H1 (cell line): ENCODE measurements around the gene HS6ST3. TPM values are rescaled to one million over a fixed set of nuclear protein-coding genes. Genes with fewer than 3 reads are reported as not detected.

Experiments
- CTCF ChIA-PET: fragments of 300-600 bp; sonication (Branson Sonifier 250); formaldehyde crosslinking; loops from one replicate; lab custom pipeline; 2021; ENCODE audit not compliant: partially characterized antibody; lab: Charles Lee
- POLR2A ChIA-PET: fragments of 300-600 bp; sonication (Branson Sonifier 250); formaldehyde crosslinking; loops from one replicate; lab custom pipeline; 2021; ENCODE audit warnings: inconsistent platforms; ENCODE audit not compliant: partially characterized antibody; lab: Charles Lee
- DNase-seq, 2 experiments: peaks; one replicate each; pipeline versions ENCODE4 v3.0.0 to v3.0.0-alpha.2; 2010 to 2022; ENCODE audit warnings: low spot score in 2 of 2, low read depth in 1 of 2, mixed read lengths in 1 of 2
- FAIRE-seq: peaks from 2 replicates; lab custom pipeline; 2011; peaks lifted over from hg19 to GRCh38; lab: Jason Lieb, UNC
- H2AFZ ChIP-seq: 2 replicates; pipeline ENCODE4 v1.8.1; 2012; ENCODE audit warnings: low read length, inconsistent platforms
- H2AK5ac ChIP-seq: 2 replicates; pipeline ENCODE4 v1.6.1; 2013; ENCODE audit warnings: low read depth, low read length
- H2BK120ac ChIP-seq: replicated peaks from 2 replicates; pipeline ENCODE3; 2013; ENCODE audit warnings: low read depth, low read length, inconsistent platforms
- H2BK12ac ChIP-seq: 2 replicates; pipeline ENCODE4 v1.6.1; 2013; ENCODE audit warnings: low read depth, low read length
- H2BK15ac ChIP-seq: 2 replicates; pipeline ENCODE4 v1.6.1; 2013; ENCODE audit warnings: low read length
- H2BK20ac ChIP-seq: 2 replicates; pipeline ENCODE4 v1.6.1; 2013; ENCODE audit warnings: low read length
- H2BK5ac ChIP-seq: 2 replicates; pipeline ENCODE4 v1.6.1; 2013; ENCODE audit warnings: low read depth, low read length
- H3K14ac ChIP-seq: 2 replicates; pipeline ENCODE4 v1.6.1; 2013; ENCODE audit warnings: inconsistent platforms; ENCODE audit not compliant: insufficient read length
- H3K18ac ChIP-seq: 2 replicates; pipeline ENCODE4 v1.6.1; 2013; ENCODE audit warnings: low read length; ENCODE audit errors: extremely low read depth
- H3K23ac ChIP-seq: 2 replicates; pipeline ENCODE4 v1.6.1; 2013; ENCODE audit warnings: inconsistent platforms; ENCODE audit not compliant: insufficient read length
- H3K23me2 ChIP-seq: 2 replicates; pipeline ENCODE4 v1.6.1; 2013; ENCODE audit warnings: low read depth, low read length
- H3K27ac ChIP-seq: 2 replicates; pipeline ENCODE4 v1.6.1; 2011; ENCODE audit warnings: low read depth, low read length, inconsistent platforms
- H3K27me3 ChIP-seq, 4 experiments: replicated peaks in 1 of 4; 1 replicate in 1 of 4; 2 replicates in 3 of 4; pipeline versions ENCODE4 v1.6.1 to v1.8.1; 2011 to 2013; ENCODE audit warnings: low read length in 3 of 4, mild to moderate bottlenecking in 3 of 4, inconsistent platforms in 2 of 4, mixed read lengths in 2 of 4, moderate library complexity in 1 of 4; ENCODE audit not compliant: control insufficient read depth in 3 of 4, insufficient read depth in 3 of 4; ENCODE audit errors: extremely low read depth in 1 of 4
- H3K36me3 ChIP-seq, 4 experiments: 2 replicates each; pipeline versions ENCODE4 v1.6.1 to v1.8.1; 2011 to 2013; ENCODE audit warnings: mild to moderate bottlenecking in 4 of 4, low read length in 3 of 4, moderate library complexity in 2 of 4, control low read depth in 1 of 4, inconsistent platforms in 1 of 4; ENCODE audit not compliant: insufficient read depth in 4 of 4, control insufficient read depth in 2 of 4
- H3K4ac ChIP-seq: replicated peaks from 2 replicates; pipeline ENCODE3; 2013; ENCODE audit warnings: low read length, low read depth, mixed read lengths, inconsistent platforms; ENCODE audit not compliant: insufficient read length
- H3K4me1 ChIP-seq, 4 experiments: replicated peaks in 1 of 4; 1 replicate in 1 of 4; 2 replicates in 3 of 4; pipeline versions ENCODE4 v1.6.1 to v1.8.1; 2011 to 2013; ENCODE audit warnings: low read length in 3 of 4, inconsistent platforms in 2 of 4, mixed read lengths in 1 of 4; ENCODE audit not compliant: insufficient read depth in 4 of 4, control insufficient read depth in 3 of 4
- H3K4me2 ChIP-seq, 2 experiments: 2 replicates each; pipeline versions ENCODE4 v1.6.1 to v1.8.1; 2011 to 2013; ENCODE audit warnings: low read depth in 2 of 2, low read length in 2 of 2, control low read depth in 1 of 2, inconsistent platforms in 1 of 2, mild to moderate bottlenecking in 1 of 2; ENCODE audit not compliant: insufficient read depth in 1 of 2
- H3K4me3 ChIP-seq, 4 experiments: fragments of 200-600, 300-600 bp in 1 of 4; sonication (generic), shearing (Covaris generic), sonication (Bioruptor Twin) in 1 of 4; 2 replicates each; pipeline versions ENCODE4 v1.5.1 to v1.8.1; 2011 to 2016; ENCODE audit warnings: low read length in 4 of 4, low read depth in 3 of 4, control low read depth in 2 of 4, inconsistent platforms in 2 of 4, mild to moderate bottlenecking in 2 of 4, mixed read lengths in 1 of 4, moderate library complexity in 1 of 4; ENCODE audit not compliant: insufficient read depth in 2 of 4; ENCODE audit errors: extremely low read depth in 1 of 4
- H3K56ac ChIP-seq: replicated peaks from 2 replicates; pipeline ENCODE3; 2013; ENCODE audit warnings: low read depth, mild to moderate bottlenecking, mixed read lengths, low read length, inconsistent platforms; ENCODE audit not compliant: insufficient read length
- H3K79me1 ChIP-seq: 2 replicates; pipeline ENCODE4 v1.6.1; 2013; ENCODE audit warnings: low read depth, low read length, control low read depth
- H3K79me2 ChIP-seq, 2 experiments: 2 replicates each; pipeline versions ENCODE4 v1.6.1 to v1.8.1; 2012 to 2013; ENCODE audit warnings: low read length in 2 of 2, mild to moderate bottlenecking in 2 of 2, inconsistent platforms in 1 of 2; ENCODE audit not compliant: insufficient read depth in 2 of 2, control insufficient read depth in 1 of 2
- H3K9ac ChIP-seq, 4 experiments: replicated peaks in 1 of 4; 1 replicate in 1 of 4; 2 replicates in 3 of 4; pipeline versions ENCODE4 v1.6.1 to v1.8.1; 2011 to 2013; ENCODE audit warnings: low read depth in 3 of 4, low read length in 3 of 4, control low read depth in 2 of 4, mild to moderate bottlenecking in 2 of 4, moderate library complexity in 2 of 4, inconsistent platforms in 1 of 4; ENCODE audit errors: extremely low read depth in 1 of 4
- H3K9me3 ChIP-seq, 2 experiments: 2 replicates each; pipeline versions ENCODE4 v1.6.1 to v1.8.1; 2012 to 2013; ENCODE audit warnings: mild to moderate bottlenecking in 2 of 2, moderate library complexity in 2 of 2, control low read depth in 1 of 2, inconsistent platforms in 1 of 2, low read depth in 1 of 2, low read length in 1 of 2, mixed read lengths in 1 of 2; ENCODE audit not compliant: insufficient read depth in 2 of 2
- H4K20me1 ChIP-seq, 2 experiments: replicated peaks in 1 of 2; 2 replicates each; pipeline versions ENCODE3 to v1.8.1; 2011 to 2013; ENCODE audit warnings: inconsistent platforms in 2 of 2, low read length in 2 of 2, mild to moderate bottlenecking in 1 of 2; ENCODE audit not compliant: insufficient read depth in 2 of 2, control insufficient read depth in 1 of 2
- H4K5ac ChIP-seq: 2 replicates; pipeline ENCODE4 v1.6.1; 2013; ENCODE audit warnings: low read length, low read depth, mixed read lengths, inconsistent platforms; ENCODE audit not compliant: insufficient read length
- H4K8ac ChIP-seq: 2 replicates; pipeline ENCODE4 v1.8.0; 2013; ENCODE audit warnings: mild to moderate bottlenecking, moderate library complexity, low read length, inconsistent platforms; ENCODE audit not compliant: insufficient read depth; ENCODE audit errors: extremely low read depth
- H4K91ac ChIP-seq: replicated peaks from 2 replicates; pipeline ENCODE3; 2013; ENCODE audit warnings: low read length, mixed read lengths, inconsistent platforms; ENCODE audit not compliant: insufficient read length
- ATF2 ChIP-seq: IDR thresholded peaks from 2 replicates; pipeline ENCODE4 v1.6.1; 2012; ENCODE audit warnings: low read length, inconsistent platforms
- CHD2 ChIP-seq: IDR thresholded peaks from 2 replicates; pipeline ENCODE4 v1.6.1; 2012; ENCODE audit warnings: low read length, improper control_type of control experiment
- JUN ChIP-seq: IDR thresholded peaks from 2 replicates; pipeline ENCODE4 v1.6.1; 2011; ENCODE audit warnings: low read depth, mild to moderate bottlenecking, improper control_type of control experiment, low read length
- NRF1 ChIP-seq: IDR thresholded peaks from 2 replicates; pipeline ENCODE4 v1.6.1; 2011; ENCODE audit warnings: mild to moderate bottlenecking, low read depth, low read length, improper control_type of control experiment
- POLR2A ChIP-seq, 2 experiments: IDR thresholded peaks; 1 replicate in 1 of 2; 2 replicates in 1 of 2; pipeline ENCODE4 v1.6.1; 2011; ENCODE audit warnings: low read depth in 2 of 2, low read length in 2 of 2, mild to moderate bottlenecking in 2 of 2; ENCODE audit errors: control extremely low read depth in 1 of 2
- POU5F1 ChIP-seq: IDR thresholded peaks from 2 replicates; pipeline ENCODE4 v1.6.1; 2011; ENCODE audit warnings: low read depth, mild to moderate bottlenecking, low read length, moderate library complexity
- RXRA ChIP-seq: IDR thresholded peaks from 2 replicates; pipeline ENCODE4 v1.6.1; 2011; ENCODE audit warnings: low read depth, mild to moderate bottlenecking, low read length, moderate library complexity; ENCODE audit not compliant: insufficient read depth
- TEAD4 ChIP-seq: IDR thresholded peaks from 2 replicates; pipeline ENCODE4 v1.6.1; 2012; ENCODE audit warnings: low read depth, low read length, inconsistent platforms, mixed read lengths
- polyA plus RNA-seq, 7 experiments: library from polyadenylated mRNA; depleted of rRNA in 3 of 7; stranded (reverse) in 5 of 7; unstranded in 2 of 7; fragments of >200 nt in 5 of 7; fragments of 200-250 nt in 2 of 7; gene quantifications; 1 replicate in 5 of 7; 2 replicates in 1 of 7; 4 replicates in 1 of 7; pipeline versions ENCODE4 v1.2.1 to v1.2.3, GENCODE V29; 2011 to 2013; ENCODE audit warnings: missing spikeins in 2 of 7, mixed read lengths in 2 of 7
- total RNA-seq: library from RNA; stranded (reverse); fragmentation: NEBNext Ultra II Directional; extraction: Animal tissue kit (Norgen Biotek cat#: 25700); gene quantifications from 2 replicates; pipeline ENCODE4 v1.2.1, GENCODE V29; 2021

The HS6ST3 gene
- total and polyA plus RNA-seq, 2 of the 8 experiments (the other 6 are each of a cell fraction or from before 2014, with no cell fraction given) = 0.45 to 1.2 TPM

- Histone ChIP-seq H2BK12ac (no peak overlapping the region), H3K27ac (no peak overlapping the region), H3K4me3 (no peak overlapping the region), H3K4me1 (no peaks in the 10 kb centered on the region), H3K36me3 (no peaks in the 10 kb centered on the region), H3K27me3 (no peaks in the 10 kb centered on the region), H2BK15ac (no peak overlapping the region), H3K18ac (no peak overlapping the region), H3K23me2 (no peaks in the 10 kb centered on the region), H2AFZ (no peak overlapping the region), H4K91ac (no peak overlapping the region), H3K4ac (no peak overlapping the region), H3K4me2 (no peak overlapping the region), H2BK5ac (no peak overlapping the region), H3K9me3 (no peaks in the 10 kb centered on the region), H4K5ac (no peak overlapping the region), H4K20me1 (no peaks in the 10 kb centered on the region), H3K23ac (no peak overlapping the region), H2AK5ac (no peak overlapping the region), H3K56ac (no peak overlapping the region), H3K14ac (no peak overlapping the region), H2BK120ac (no peak overlapping the region), H3K9ac (no peak overlapping the region), H4K8ac (no peak overlapping the region), H2BK20ac (no peak overlapping the region), H3K79me1 (no peaks in the 10 kb centered on the region), H3K79me2 (no peaks in the 10 kb centered on the region)
- FAIRE-seq = no peak
- TF ChIP-seq NRF1 (no peak), JUN (no peak), ATF2 (no peak), POU5F1 (no peak), TEAD4 (no peak), RXRA (no peak), CHD2 (no peak), POLR2A (IDR thresholded peaks at IDR 0.05; ENCODE audit: control extremely low read depth in 1 of 2, low read depth in 2 of 2, low read length in 2 of 2) (no peak)
- DNase-seq = no peak
- ChIA-PET POLR2A (no interaction called here), CTCF (no interaction called here)
These were observed 491.8 kb downstream of the HS6ST3 start for GRCh38 chr13:96581741-96582140.
